DND-41 (cell line): ENCODE measurements around the gene GNG13.

Source experiments
- EZH2 ChIP-seq: IDR thresholded peaks from 3 replicates; pipeline ENCODE4 v1.6.1; 2012; ENCODE audit warnings: borderline replicate concordance, low read depth, mild to moderate bottlenecking, moderate library complexity, low read length, inconsistent platforms; ENCODE audit not compliant: severe bottlenecking
- TF ChIP-seq, protein P1 (sequence below): IDR thresholded peaks from 2 replicates; pipeline ENCODE4 v1.5.1; 2012; ENCODE audit warnings: borderline replicate concordance, low read length, moderate library complexity, mild to moderate bottlenecking; ENCODE audit not compliant: poor library complexity, severe bottlenecking; ENCODE audit errors: extremely low read depth

GRCh38 chr16:782258-782657, 18.3 kb downstream of the GNG13 start:
- TF ChIP-seq, protein P1, sequence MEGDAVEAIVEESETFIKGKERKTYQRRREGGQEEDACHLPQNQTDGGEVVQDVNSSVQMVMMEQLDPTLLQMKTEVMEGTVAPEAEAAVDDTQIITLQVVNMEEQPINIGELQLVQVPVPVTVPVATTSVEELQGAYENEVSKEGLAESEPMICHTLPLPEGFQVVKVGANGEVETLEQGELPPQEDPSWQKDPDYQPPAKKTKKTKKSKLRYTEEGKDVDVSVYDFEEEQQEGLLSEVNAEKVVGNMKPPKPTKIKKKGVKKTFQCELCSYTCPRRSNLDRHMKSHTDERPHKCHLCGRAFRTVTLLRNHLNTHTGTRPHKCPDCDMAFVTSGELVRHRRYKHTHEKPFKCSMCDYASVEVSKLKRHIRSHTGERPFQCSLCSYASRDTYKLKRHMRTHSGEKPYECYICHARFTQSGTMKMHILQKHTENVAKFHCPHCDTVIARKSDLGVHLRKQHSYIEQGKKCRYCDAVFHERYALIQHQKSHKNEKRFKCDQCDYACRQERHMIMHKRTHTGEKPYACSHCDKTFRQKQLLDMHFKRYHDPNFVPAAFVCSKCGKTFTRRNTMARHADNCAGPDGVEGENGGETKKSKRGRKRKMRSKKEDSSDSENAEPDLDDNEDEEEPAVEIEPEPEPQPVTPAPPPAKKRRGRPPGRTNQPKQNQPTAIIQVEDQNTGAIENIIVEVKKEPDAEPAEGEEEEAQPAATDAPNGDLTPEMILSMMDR, result no peak
- TF ChIP-seq EZH2, result no peak
